Measurements from ENCODE around the gene TNS3. TPM values are rescaled to one million over a fixed set of nuclear protein-coding genes. Genes with fewer than 3 reads are reported as not detected.

TNS3 gene
- polyA plus RNA-seq, 1 of the 3 experiments (the other 2 are of a cell fraction), result 72.3 TPM

- no peak for TF ChIP-seq IRF3 (IDR thresholded peaks at IDR 0.05; ENCODE audit: low read depth, low read length)
- TF ChIP-seq JUND (IDR thresholded peaks at IDR 0.05), result no peak
- TF ChIP-seq USF1 (IDR thresholded peaks at IDR 0.05; ENCODE audit: borderline replicate concordance, low read depth), result no peak
- no peak for TF ChIP-seq RXRA (IDR thresholded peaks at IDR 0.05; ENCODE audit: borderline replicate concordance, low read depth)
- no peak for TF ChIP-seq ELF1 (IDR thresholded peaks at IDR 0.05)
- TF ChIP-seq YY1 (IDR thresholded peaks at IDR 0.05; ENCODE audit: low read depth), result no peak
- no peak for TF ChIP-seq MEF2A (IDR thresholded peaks at IDR 0.05; ENCODE audit: borderline replicate concordance, low read depth)
- TF ChIP-seq REST (IDR thresholded peaks at IDR 0.05; ENCODE audit: low read depth, low read length), result no peak
- TF ChIP-seq RCOR1 (IDR thresholded peaks at IDR 0.05; ENCODE audit: low read length), result no peak
- TF ChIP-seq TAF1 (IDR thresholded peaks at IDR 0.05; ENCODE audit: borderline replicate concordance, low read depth, low read length), result no peak
- no peak for TF ChIP-seq GABPA (IDR thresholded peaks at IDR 0.05; ENCODE audit: low read depth)
- TF ChIP-seq USF2 (IDR thresholded peaks at IDR 0.05; ENCODE audit: borderline replicate concordance, low read depth, low read length), result no peak
- TF ChIP-seq EZH2phosphoT487 (IDR thresholded peaks at IDR 0.05; ENCODE audit: borderline replicate concordance, low read depth), result no peak
- no peak for TF ChIP-seq NFIC (IDR thresholded peaks at IDR 0.05; ENCODE audit: borderline replicate concordance)
- no peak for TF ChIP-seq GATA2 (CRISPR knock-in tag; IDR thresholded peaks at IDR 0.05)
- TF ChIP-seq ZBTB33 (IDR thresholded peaks at IDR 0.05; ENCODE audit: borderline replicate concordance, low read depth), result no peak
- no peaks in the 10 kb centered on the region for H3K9me2 ChIP-seq
- H3K9ac ChIP-seq, result no peak overlapping the region
- no peaks in the 10 kb centered on the region for H4K20me1 ChIP-seq (ENCODE audit: insufficient read depth)
- H3K79me2 ChIP-seq (ENCODE audit: insufficient read depth), result no peaks in the 10 kb centered on the region
- WGBS (ENCODE audit: low lambda C conversion rate), result 52% methylated on average over 2 of the region's 2 CpGs
- no peaks in the 10 kb centered on the region for H3K27me3 ChIP-seq (ENCODE audit: insufficient read depth)
- H3K4me2 ChIP-seq, result no peak overlapping the region
- no peak overlapping the region for H3K27ac ChIP-seq (ENCODE audit: low read depth in 2 of 2, low read length in 1 of 2)
- H2AFZ ChIP-seq (ENCODE audit: low read depth), result no peak overlapping the region
- DNase-seq, result no peak
- H3K36me3 ChIP-seq (replicated peaks in 1 of 2; ENCODE audit: control insufficient read depth in 1 of 2, insufficient read depth in 2 of 2, low read length in 1 of 2), result peaks cover 28 to 47% of the 10 kb centered on the region in 2 experiments
- peaks cover 0 to 11% of the 10 kb centered on the region in 2 experiments; a peak in 1 of 4 replicates for H3K4me1 ChIP-seq (ENCODE audit: control insufficient read depth in 1 of 2, insufficient read depth in 2 of 2, low read depth in 1 of 2, low read length in 1 of 2)
- CTCF ChIA-PET, result interaction anchor here (0.6 to 1.1 kb wide), 2 partner anchors 44 to 444 kb away, joined by 3 read pairs; no protein-coding TSS in a partner anchor
- POLR2A ChIA-PET, result no interaction called here
- no peaks in the 10 kb centered on the region for H3F3A ChIP-seq (replicated peaks; ENCODE audit: insufficient read depth)
- H3K4me3 ChIP-seq (ENCODE audit: low read depth in 2 of 2, low read length in 1 of 2), result no peak overlapping the region
- H3K9me3 ChIP-seq, result no peaks in the 10 kb centered on the region
Observed at GRCh38 chr7:47310020-47310419, 271.9 kb downstream of the TNS3 start.

All from SK-N-SH (cell line).